ENCODE measurements around the gene GPATCH1.

- TF ChIP-seq CTCF (IDR thresholded peaks at IDR 0.05) = no peak
- TF ChIP-seq POLR2A (IDR thresholded peaks at IDR 0.05) = no peak
These were observed 41.8 kb upstream of the GPATCH1 start for GRCh38 chr19:33039108-33039599.

All from uterus (tissue), 2 donors.